ENCODE results near the gene C9.
"Not testable (repeated sequence)": the region's sequence is repeated elsewhere in the genome, so short reads cannot be mapped to it uniquely, and the experiment has no call there.

- TF ChIP-seq POLR2AphosphoS5 (IDR thresholded peaks at IDR 0.05) = not testable (repeated sequence)
- TF ChIP-seq, protein P1, sequence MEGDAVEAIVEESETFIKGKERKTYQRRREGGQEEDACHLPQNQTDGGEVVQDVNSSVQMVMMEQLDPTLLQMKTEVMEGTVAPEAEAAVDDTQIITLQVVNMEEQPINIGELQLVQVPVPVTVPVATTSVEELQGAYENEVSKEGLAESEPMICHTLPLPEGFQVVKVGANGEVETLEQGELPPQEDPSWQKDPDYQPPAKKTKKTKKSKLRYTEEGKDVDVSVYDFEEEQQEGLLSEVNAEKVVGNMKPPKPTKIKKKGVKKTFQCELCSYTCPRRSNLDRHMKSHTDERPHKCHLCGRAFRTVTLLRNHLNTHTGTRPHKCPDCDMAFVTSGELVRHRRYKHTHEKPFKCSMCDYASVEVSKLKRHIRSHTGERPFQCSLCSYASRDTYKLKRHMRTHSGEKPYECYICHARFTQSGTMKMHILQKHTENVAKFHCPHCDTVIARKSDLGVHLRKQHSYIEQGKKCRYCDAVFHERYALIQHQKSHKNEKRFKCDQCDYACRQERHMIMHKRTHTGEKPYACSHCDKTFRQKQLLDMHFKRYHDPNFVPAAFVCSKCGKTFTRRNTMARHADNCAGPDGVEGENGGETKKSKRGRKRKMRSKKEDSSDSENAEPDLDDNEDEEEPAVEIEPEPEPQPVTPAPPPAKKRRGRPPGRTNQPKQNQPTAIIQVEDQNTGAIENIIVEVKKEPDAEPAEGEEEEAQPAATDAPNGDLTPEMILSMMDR (IDR thresholded peaks at IDR 0.05) = not testable (repeated sequence)
Measured at GRCh38 chr5:39403761-39404160, 39.5 kb upstream of the C9 start.
